Fibroblast of mammary gland (primary cell): ENCODE measurements around the gene MYADML2.

Experiments used
- DNase-seq: peaks from one replicate; pipeline ENCODE4 v3.0.0-alpha.2; 2010; ENCODE audit warnings: low read depth
- H3K4me3 ChIP-seq: 2 replicates; pipeline ENCODE4 v1.5.1; 2011; ENCODE audit warnings: low read depth, mild to moderate bottlenecking, low read length, moderate library complexity; ENCODE audit not compliant: control insufficient read depth
- CTCF ChIP-seq: conservative IDR thresholded peaks from 2 replicates; pipeline ENCODE4 v1.5.1; 2011; ENCODE audit warnings: low read depth, low read length, inconsistent platforms; ENCODE audit not compliant: control insufficient read depth, insufficient read depth

MYADML2 gene

GRCh38 chr17:81942167-81942553 is 4.9 kb downstream of the MYADML2 start:
- no peak for TF ChIP-seq CTCF
- DNase-seq: no peak

GRCh38 chr17:81941484-81942166 is 5.4 kb downstream of the MYADML2 start:
- no peak for DNase-seq
- no peak overlapping the region for H3K4me3 ChIP-seq
- no peak for TF ChIP-seq CTCF

More at GRCh38 chr17:81942167-81942553, 4.9 kb downstream of the MYADML2 start:
- no peak overlapping the region for H3K4me3 ChIP-seq

- TF ChIP-seq CTCF: no peak
- DNase-seq: no peak
- H3K4me3 ChIP-seq: no peak overlapping the region
Measured at GRCh38 chr17:81940538-81941483, 6.2 kb downstream of the MYADML2 start.

GRCh38 chr17:81939881-81940385 is 7.1 kb downstream of the MYADML2 start:
- H3K4me3 ChIP-seq: no peak overlapping the region
- TF ChIP-seq CTCF: no peak
- peak; percentile 21 for DNase-seq

- no peak for DNase-seq
- no peak overlapping the region for H3K4me3 ChIP-seq
- no peak for TF ChIP-seq CTCF
Measured at GRCh38 chr17:81939218-81939617, 7.8 kb downstream of the MYADML2 start.

- TF ChIP-seq CTCF: no peak
- H3K4me3 ChIP-seq: peak overlapping the region; percentile 17
- no peak for DNase-seq
Measured at GRCh38 chr17:81935709-81936084, 11.3 kb downstream of the MYADML2 start.
